ENCODE results near the gene SHB.

Gene SHB

GRCh38 chr9:38039907-38040682, 28.9 kb downstream of the SHB start:
- DNase-seq, result no peak

DNA sequence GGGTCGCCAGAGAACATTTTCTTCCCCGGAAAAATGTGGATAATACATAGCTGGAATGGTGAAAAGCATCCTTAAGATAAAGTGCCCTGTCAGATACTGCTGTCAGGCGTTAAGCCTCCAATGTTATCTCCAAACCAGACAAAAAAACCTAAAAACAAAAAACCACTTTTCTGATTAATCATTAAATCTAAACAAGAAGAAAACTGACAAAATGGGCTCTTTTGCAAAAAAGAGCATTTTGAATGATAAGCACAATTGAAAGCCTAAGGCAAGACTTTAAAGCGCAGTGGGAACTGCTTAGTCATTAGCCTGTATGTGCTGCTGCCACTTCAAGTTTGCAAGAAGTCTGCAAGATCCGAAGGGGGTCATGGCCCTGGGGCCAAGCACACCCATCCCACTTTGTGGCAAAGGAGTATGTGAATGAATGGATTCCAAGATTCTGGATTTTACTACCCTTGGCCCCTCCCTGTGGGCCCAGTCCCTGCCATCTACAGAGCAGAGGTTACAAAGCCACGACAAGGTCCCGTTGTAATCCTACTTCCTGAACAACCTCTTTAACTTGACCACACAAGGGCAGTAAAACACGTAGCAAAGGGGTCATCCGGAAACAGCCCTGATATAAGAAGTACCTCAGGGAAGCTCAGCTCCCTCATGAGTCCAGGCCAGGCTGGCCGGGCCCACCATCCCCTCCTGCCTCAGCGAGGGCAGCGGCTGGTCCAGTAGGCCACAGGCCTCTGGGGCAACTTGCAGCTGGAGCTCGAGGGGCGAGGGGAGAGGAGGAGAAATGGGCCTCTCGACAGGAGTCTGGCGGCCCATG, 29.7 kb downstream of the SHB start:
- DNase-seq, result no peak

DNA sequence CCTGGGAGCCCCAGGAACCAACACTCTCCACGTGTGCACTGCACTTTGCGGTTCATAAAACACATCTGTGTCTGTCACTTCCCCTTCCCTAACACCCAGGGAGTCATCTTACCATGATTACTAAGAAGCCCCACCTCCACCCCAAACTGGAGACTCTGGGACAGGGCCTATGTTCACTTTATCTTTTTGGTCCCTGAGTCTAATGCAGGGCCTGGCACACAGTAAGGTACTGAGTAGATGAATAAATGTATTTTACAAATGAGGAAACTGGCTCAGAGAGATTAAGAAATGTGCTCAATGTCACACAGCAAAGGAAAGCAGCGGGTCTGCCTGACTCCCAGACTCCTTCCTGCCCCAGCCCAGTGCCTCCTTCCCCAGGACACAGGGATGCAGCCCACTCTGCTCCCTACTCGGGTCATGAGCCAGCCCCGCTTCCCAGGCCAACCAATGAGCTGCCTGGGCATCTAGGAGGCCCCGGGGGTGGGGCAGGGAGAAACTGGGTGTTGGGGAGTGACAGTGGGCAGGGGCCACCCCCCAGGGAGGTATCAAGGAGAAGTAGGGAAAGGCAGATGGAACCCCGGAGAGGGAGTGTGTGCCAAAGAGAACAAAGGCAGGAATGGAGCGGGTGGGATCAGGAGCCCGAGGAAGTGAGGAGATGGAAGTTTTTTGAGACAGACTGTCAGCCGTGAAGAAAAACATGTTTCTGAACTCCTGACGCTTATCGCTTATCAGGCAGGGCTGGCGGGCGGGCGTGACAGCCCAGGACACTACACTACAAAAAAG, 30.5 kb downstream of the SHB start:
- DNase-seq, result peak; percentile 35

GRCh38 chr9:38037981-38038306, 31.1 kb downstream of the SHB start:
- DNase-seq, result no peak

DNA sequence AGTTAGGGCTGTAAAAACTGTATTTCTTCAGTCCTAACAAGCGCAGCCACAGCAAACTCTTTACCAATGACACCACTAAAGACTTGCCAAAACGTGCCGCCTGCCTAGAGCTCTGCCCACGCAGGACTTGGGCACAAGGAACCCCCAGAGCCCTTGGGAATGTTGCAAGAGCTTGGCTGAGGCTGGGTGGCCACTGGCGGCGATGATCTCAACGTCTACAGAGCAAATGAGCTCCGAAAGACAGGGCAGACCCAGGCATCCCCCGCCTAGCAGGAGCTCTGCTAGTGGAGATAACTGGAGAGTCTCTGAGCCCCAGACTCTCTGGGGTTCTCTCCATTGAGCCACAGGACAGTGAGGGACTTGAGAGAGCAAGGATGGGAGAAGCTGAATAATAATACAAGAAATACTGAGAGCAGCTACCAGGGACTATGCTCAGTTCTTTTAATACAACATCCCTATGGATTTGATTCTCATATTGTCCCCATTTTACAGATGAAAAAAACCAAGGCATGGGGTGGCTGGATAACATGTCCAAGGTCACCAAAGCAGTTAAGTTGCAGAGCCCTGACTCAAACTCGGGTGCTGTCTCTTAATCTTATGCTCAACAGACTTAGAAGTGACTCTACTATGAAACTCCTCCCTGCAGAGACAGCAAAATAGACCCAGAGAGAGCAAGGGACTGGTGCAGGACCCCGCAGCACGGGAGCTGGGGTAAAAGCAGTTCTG, 32.5 kb downstream of the SHB start:
- DNase-seq, result peak; percentile 47

GRCh38 chr9:38035873-38036272, 33.2 kb downstream of the SHB start:
- peak; percentile 73 for DNase-seq

DNA sequence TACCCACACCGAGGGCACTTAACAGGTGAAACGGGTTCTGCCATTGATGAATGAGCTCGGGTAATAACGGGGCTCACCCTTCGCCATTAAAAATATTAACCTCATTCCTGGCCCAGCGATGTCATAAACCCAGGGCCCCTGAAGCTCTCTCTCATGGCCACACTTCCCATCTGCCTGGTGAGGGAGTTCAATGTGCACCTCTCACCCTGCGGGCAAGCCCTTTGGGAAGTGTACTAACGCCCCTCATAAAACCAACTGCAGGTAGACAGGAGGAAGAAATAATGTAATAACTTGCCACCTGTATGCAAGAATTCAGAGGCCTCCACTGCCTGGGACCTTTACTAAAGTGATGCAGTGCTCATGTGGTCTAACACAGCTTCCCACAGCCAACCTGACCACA, 35.1 kb downstream of the SHB start:
- no peak for DNase-seq

GRCh38 chr9:38032266-38033110, 36.5 kb downstream of the SHB start:
- DNase-seq, result peak; percentile 50

DNA sequence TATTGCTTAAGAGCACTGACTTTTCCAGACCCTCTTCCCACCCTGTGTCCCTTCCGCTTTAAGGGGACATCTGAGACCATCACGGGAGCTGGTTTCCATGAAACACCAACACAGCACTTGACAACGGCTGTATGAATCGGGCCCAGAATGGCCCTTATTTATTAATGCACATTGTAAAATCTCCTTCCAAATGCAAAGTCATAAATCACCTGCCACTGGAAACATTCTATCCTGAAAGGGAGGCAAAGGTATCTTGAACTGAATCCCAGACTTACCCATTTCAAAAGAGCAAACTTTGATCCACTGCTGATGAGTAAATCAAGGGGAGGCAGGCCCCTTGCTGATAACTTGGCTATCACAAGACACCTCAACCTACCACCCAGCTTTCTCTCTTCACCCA, 37.4 kb downstream of the SHB start:
- DNase-seq, result no peak

- no peak for DNase-seq
Measured at GRCh38 chr9:38030658-38031057, 38.4 kb downstream of the SHB start.

GRCh38 chr9:38029915-38030638, 39.0 kb downstream of the SHB start:
- no peak for DNase-seq

GRCh38 chr9:38027714-38028113, 41.3 kb downstream of the SHB start:
- DNase-seq, result no peak

DNA sequence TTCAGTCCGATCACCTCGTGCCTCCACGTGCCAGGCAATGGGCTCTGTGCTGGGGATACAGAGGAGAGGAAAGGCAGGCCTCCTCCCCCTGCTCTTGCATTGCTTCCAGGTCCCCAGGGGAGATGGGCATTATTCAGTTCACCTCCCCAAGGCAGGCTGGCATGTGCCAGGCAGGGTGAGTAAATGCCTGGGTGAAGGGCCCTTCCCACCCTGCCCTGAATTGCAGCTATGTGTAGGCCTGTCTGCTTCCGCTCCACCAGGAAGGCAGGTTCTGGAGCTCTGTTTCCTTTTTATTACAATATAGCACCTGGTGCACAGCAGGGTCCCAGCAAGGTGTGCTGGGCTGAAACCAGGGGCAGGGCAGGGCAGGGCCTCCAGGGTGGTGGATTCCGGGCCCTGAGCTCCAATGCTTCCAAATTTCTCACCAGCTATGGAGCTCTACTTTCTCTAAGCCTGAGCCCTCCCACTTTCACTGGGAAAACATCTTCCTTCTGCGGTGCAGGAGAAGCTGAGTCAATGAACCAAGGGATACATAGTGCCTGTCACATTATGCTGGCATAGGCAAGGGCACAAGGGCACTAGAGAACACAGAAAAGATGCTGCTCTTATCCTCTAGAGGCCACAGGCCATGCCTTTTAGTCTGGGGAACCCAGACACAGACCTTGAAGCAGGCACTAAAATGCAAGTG, 42.0 kb downstream of the SHB start:
- no peak for DNase-seq

GRCh38 chr9:38026021-38026809, 42.8 kb downstream of the SHB start:
- peak; percentile 96 for DNase-seq

DNA sequence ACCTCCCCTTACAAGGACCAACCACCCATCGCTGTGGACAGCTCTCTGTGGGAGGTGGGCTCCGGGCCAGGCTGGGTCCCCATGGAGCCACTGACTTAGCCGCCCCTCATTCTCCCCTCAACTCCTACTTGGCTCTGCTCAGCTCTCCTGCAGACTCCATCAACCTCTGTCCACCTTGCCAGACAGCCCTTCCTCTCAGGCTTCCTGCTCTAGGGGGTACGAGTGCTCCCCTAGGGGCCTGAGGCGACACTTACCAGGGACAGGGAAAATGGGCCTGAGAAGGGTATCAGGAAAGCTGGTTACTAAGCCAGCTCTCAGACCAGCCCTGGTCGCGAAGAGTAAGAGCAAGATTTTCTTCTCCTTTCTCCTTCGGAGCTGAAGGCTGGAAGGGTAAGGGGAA, 43.9 kb downstream of the SHB start:
- no peak for DNase-seq

GRCh38 chr9:38024036-38024681, 44.9 kb downstream of the SHB start:
- DNase-seq, result peak; percentile 38

DNA sequence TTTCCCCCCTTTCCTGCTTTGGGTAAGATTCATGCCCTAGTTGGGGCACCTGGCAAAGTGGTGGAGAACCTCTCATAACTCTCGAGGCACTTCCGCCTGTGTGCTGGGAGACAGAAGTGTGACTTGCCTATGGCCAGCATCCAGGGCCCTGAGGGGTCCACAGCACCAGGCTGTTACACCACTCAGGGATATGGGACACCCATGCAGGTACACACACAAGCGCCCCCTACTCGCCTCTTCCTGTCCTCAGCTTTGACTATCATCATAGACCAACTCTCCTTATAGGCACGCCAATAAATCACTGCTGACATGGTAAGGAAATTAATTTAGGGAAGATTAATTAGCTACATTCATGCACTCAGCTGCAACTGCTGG, 45.4 kb downstream of the SHB start:
- no peak for DNase-seq

DNA sequence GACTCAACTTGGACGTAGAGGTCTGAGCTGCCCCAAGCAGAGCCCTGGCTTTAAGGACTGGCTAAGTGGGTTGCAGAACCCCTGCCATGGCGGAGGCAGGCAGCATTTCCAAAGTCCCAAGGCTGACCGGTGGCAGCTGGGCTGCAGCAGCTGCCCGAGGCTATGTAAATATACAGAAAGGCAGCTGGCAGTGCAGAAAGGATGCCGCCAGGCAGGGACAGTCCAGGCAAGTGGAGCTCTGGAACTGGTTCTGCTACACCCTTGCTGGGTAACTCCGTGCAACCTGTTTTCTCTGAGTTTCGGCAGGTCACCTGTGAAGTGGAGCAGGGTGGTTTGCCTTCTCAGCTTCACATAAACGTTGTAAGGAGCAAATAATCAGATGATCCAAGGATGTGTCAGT, 46.0 kb downstream of the SHB start:
- no peak for DNase-seq

DNA sequence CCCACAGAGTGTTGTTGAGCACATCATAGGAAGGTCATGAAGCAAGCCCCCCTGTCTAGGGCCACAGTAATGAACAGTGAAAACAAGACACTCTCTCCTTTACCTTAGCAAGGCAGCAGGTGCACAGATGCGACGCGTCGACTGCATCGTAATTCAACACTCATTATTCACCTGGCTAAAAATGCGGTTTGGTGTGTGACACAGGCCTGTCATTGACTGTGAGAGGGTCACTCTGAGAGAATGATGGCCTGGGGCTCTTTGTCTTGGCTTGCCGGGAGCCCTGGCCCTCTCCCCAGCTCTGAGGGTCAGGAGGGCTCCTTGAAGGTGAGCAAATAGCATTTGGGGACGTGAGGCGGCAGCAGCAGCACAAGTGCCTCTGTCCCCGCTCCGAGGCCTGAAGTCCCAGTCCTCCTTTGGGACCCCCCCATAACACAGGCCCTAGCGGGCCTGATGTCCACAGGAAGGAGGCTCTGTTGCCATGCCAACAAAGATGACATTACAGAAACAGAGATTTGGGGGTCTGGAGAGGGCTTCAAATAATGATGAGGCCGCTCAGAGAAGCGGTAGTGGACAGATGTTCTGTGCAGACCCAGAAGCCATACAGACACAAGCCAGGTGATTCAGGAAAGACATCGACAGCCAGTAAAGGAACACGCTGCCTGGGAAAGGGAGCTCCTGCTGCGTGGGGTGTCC, 46.7 kb downstream of the SHB start:
- DNase-seq, result no peak

Data from kidney glomerular epithelial cell (primary cell).